HG02938 (cell line): ENCODE data around the gene ZNF524.

Source experiments
- ATAC-seq: cut with Tn5 transposase; IDR thresholded peaks from one replicate; pipeline ENCODE4 v1.9.1; 2021; ENCODE audit warnings: mild to moderate bottlenecking, moderate library complexity; ENCODE audit not compliant: unreplicated experiment

Gene ZNF524

GRCh38 chr19:55618426-55618825 lies 18.3 kb downstream of the ZNF524 start:
- no peak for ATAC-seq

- no peak for ATAC-seq
Measured at GRCh38 chr19:55619286-55619685, 19.2 kb downstream of the ZNF524 start.

GRCh38 chr19:55620410-55621204 lies 20.5 kb downstream of the ZNF524 start:
- ATAC-seq: no peak

- no peak for ATAC-seq
Measured at GRCh38 chr19:55621205-55621672, 21.2 kb downstream of the ZNF524 start.

- ATAC-seq: no peak
Measured at GRCh38 chr19:55621673-55622231, 21.7 kb downstream of the ZNF524 start.

GRCh38 chr19:55622242-55622969 lies 22.3 kb downstream of the ZNF524 start:
- ATAC-seq: no peak

- no peak for ATAC-seq
Measured at GRCh38 chr19:55623130-55623529, 23.0 kb downstream of the ZNF524 start.

- no peak for ATAC-seq
Measured at GRCh38 chr19:55623561-55623960, 23.5 kb downstream of the ZNF524 start.

- no peak for ATAC-seq
Measured at GRCh38 chr19:55624109-55625003, 24.3 kb downstream of the ZNF524 start, which contains the start of gene ZNF784. Gene ZNF784, minus strand, starts transcription at chr19:55624566. Its CDS starts 5 bp downstream, at chr19:55624561.

GRCh38 chr19:55625004-55625326 lies 24.9 kb downstream of the ZNF524 start:
- no peak for ATAC-seq

GRCh38 chr19:55626350-55626749 lies 26.3 kb downstream of the ZNF524 start:
- no peak for ATAC-seq

- no peak for ATAC-seq
Measured at GRCh38 chr19:55632463-55632834, 32.4 kb downstream of the ZNF524 start.

GRCh38 chr19:55633861-55634260 lies 33.8 kb downstream of the ZNF524 start:
- ATAC-seq: no peak

GRCh38 chr19:55635334-55635717 lies 35.2 kb downstream of the ZNF524 start:
- ATAC-seq: no peak

- ATAC-seq: no peak
Measured at GRCh38 chr19:55635856-55636440, 35.9 kb downstream of the ZNF524 start.

GRCh38 chr19:55636723-55637122 lies 36.6 kb downstream of the ZNF524 start:
- ATAC-seq: no peak

- no peak for ATAC-seq
Measured at GRCh38 chr19:55637534-55637933, 37.4 kb downstream of the ZNF524 start.

GRCh38 chr19:55638864-55639359 lies 38.8 kb downstream of the ZNF524 start:
- ATAC-seq: no peak

GRCh38 chr19:55640043-55640576 lies 40.0 kb downstream of the ZNF524 start:
- ATAC-seq: no peak
